CD4-positive, alpha-beta T cell (primary cell): Measurements from ENCODE around the gene PKP1. TPM values are rescaled to one million over a fixed set of nuclear protein-coding genes. Genes with fewer than 3 reads are reported as not detected.

ENCODE experiments used
- ATAC-seq: fragments of 200-7000 bp; cut with Tn5 transposase; one replicate; pipeline ENCODE4 v1.10.0; 2022; ENCODE audit warnings: mild to moderate bottlenecking; ENCODE audit not compliant: poor library complexity
- CTCF ChIA-PET: fragments of 350-600 bp; sonication (Branson Sonifier 250); formaldehyde crosslinking; loops from one replicate; lab custom pipeline; 2021; ENCODE audit warnings: antibody characterized with exemption, inconsistent platforms; lab: Charles Lee
- POLR2A ChIA-PET: fragments of 350-600 bp; sonication (Branson Sonifier 250); formaldehyde crosslinking; loops from one replicate; lab custom pipeline; 2021; ENCODE audit warnings: antibody characterized with exemption, inconsistent platforms; lab: Charles Lee
- DNase-seq, 14 experiments: peaks; one replicate each; pipeline ENCODE4 v3.0.0-alpha.2; 2013 to 2020; ENCODE audit warnings: mixed read lengths in 2 of 14
- H3K27ac ChIP-seq, 2 donors: one replicate each; pipeline versions ENCODE4 v1.5.1 to v1.7.0; 2013; ENCODE audit warnings: low read length in 2 of 2, low read depth in 1 of 2, mild to moderate bottlenecking in 1 of 2
- H3K27me3 ChIP-seq, 2 experiments: 1 replicate in 1 of 2; 2 replicates in 1 of 2; pipeline versions ENCODE4 v1.6.1 to v1.7.0; 2013; ENCODE audit warnings: low read length in 2 of 2, control low read depth in 1 of 2, mild to moderate bottlenecking in 1 of 2, moderate library complexity in 1 of 2; ENCODE audit not compliant: insufficient read depth in 2 of 2, control insufficient read depth in 1 of 2
- H3K36me3 ChIP-seq: one replicate; pipeline ENCODE4 v1.6.1; 2013; ENCODE audit warnings: low read length, control low read depth; ENCODE audit not compliant: insufficient read depth
- H3K4me1 ChIP-seq: one replicate; pipeline ENCODE4 v1.6.1; 2013; ENCODE audit warnings: low read length, control low read depth; ENCODE audit not compliant: insufficient read depth
- H3K4me3 ChIP-seq: one replicate; pipeline ENCODE4 v1.5.1; 2013; ENCODE audit warnings: mild to moderate bottlenecking, low read length, moderate library complexity
- H3K9me3 ChIP-seq, 2 experiments: 1 replicate in 1 of 2; 2 replicates in 1 of 2; pipeline versions ENCODE4 v1.6.1 to v1.7.0; 2013; ENCODE audit warnings: low read length in 2 of 2, mild to moderate bottlenecking in 2 of 2, control low read depth in 1 of 2, moderate library complexity in 1 of 2; ENCODE audit not compliant: control insufficient read depth in 1 of 2, insufficient read depth in 1 of 2
- H3K27ac Mint-ChIP-seq: one replicate; pipeline ENCODE4 v1.8.0; 2020; ENCODE audit warnings: mixed read lengths
- H3K27me3 Mint-ChIP-seq: one replicate; pipeline ENCODE4 v1.8.0; 2021; ENCODE audit warnings: mixed read lengths
- H3K36me3 Mint-ChIP-seq: one replicate; pipeline ENCODE4 v1.8.0; 2021; ENCODE audit warnings: low read depth, mixed read lengths
- H3K4me1 Mint-ChIP-seq: one replicate; pipeline ENCODE4 v1.8.0; 2021; ENCODE audit warnings: low read depth, mixed read lengths
- H3K4me3 Mint-ChIP-seq: one replicate; pipeline ENCODE4 v1.8.0; 2020; ENCODE audit warnings: mild to moderate bottlenecking, mixed read lengths
- H3K9me3 Mint-ChIP-seq: one replicate; pipeline ENCODE4 v1.8.0; 2020; ENCODE audit warnings: mixed read lengths
- CTCF ChIP-seq: fragments of 200-600 bp; IDR thresholded peaks from one replicate; pipeline ENCODE4 v1.8.0; 2022; ENCODE audit warnings: antibody characterized with exemption, mild to moderate bottlenecking
- intact Hi-C, 2 experiments: fragments of 100-400 bp; cut with DNase I in 1 of 2; cut with micrococcal nuclease in 1 of 2; formaldehyde crosslinking; loops; one replicate each; pipeline versions ENCODE4 v1.15.1 to v1.9.0; 2023 to 2025; cut with DNase I, micrococcal nuclease
- total RNA-seq, 174 experiments: library from RNA in 2 of 174; stranded (reverse) in 2 of 174; gene quantifications; one replicate each; pipeline ENCODE4 v1.2.3 and lab custom pipeline; 2021 to 2026

The PKP1 gene
- total RNA-seq, 2 experiments from 2014 or later: not detected

- ChIA-PET CTCF (no interaction called here), POLR2A (no interaction called here)
- intact Hi-C loops: no loop called here
- H3K4me3 ChIP-seq: no peak overlapping the region
- H3K36me3 ChIP-seq: no peaks in the 10 kb centered on the region
- H3K27me3 ChIP-seq: peaks cover 11 to 12% of the 10 kb centered on the region in 2 experiments
- Mint-ChIP-seq H3K4me1 (no peaks in the 10 kb centered on the region), H3K27ac (no peak overlapping the region), H3K9me3 (no peaks in the 10 kb centered on the region), H3K4me3 (no peak overlapping the region), H3K27me3 (peaks cover 37% of the 10 kb centered on the region), H3K36me3 (no peaks in the 10 kb centered on the region)
- TF ChIP-seq CTCF: no peak
- no peak overlapping the region for H3K27ac ChIP-seq
- H3K9me3 ChIP-seq: no peaks in the 10 kb centered on the region
- ATAC-seq (no peak), DNase-seq (no peak)
- H3K4me1 ChIP-seq: no peaks in the 10 kb centered on the region
Measured at GRCh38 chr1:201305815-201306214, 22.5 kb downstream of the PKP1 start.

GRCh38 chr1:201307231-201307630 is 23.9 kb downstream of the PKP1 start:
- Histone ChIP-seq H3K36me3 (no peaks in the 10 kb centered on the region), H3K9me3 (no peaks in the 10 kb centered on the region), H3K4me3 (no peak overlapping the region), H3K27me3 (peaks cover 6 to 11% of the 10 kb centered on the region in 2 experiments), H3K4me1 (no peaks in the 10 kb centered on the region), H3K27ac (no peak overlapping the region)
- CTCF ChIA-PET: no interaction called here
- H3K9me3 Mint-ChIP-seq: no peaks in the 10 kb centered on the region
- H3K36me3 Mint-ChIP-seq: no peaks in the 10 kb centered on the region
- POLR2A ChIA-PET: no interaction called here
- H3K27ac Mint-ChIP-seq: no peak overlapping the region
- DNase-seq (no peak), ATAC-seq (no peak)
- intact Hi-C loops: no loop called here
- TF ChIP-seq CTCF: no peak
- H3K4me3 Mint-ChIP-seq: no peak overlapping the region
- H3K27me3 Mint-ChIP-seq: peaks cover 39% of the 10 kb centered on the region
- H3K4me1 Mint-ChIP-seq: no peaks in the 10 kb centered on the region

DNA sequence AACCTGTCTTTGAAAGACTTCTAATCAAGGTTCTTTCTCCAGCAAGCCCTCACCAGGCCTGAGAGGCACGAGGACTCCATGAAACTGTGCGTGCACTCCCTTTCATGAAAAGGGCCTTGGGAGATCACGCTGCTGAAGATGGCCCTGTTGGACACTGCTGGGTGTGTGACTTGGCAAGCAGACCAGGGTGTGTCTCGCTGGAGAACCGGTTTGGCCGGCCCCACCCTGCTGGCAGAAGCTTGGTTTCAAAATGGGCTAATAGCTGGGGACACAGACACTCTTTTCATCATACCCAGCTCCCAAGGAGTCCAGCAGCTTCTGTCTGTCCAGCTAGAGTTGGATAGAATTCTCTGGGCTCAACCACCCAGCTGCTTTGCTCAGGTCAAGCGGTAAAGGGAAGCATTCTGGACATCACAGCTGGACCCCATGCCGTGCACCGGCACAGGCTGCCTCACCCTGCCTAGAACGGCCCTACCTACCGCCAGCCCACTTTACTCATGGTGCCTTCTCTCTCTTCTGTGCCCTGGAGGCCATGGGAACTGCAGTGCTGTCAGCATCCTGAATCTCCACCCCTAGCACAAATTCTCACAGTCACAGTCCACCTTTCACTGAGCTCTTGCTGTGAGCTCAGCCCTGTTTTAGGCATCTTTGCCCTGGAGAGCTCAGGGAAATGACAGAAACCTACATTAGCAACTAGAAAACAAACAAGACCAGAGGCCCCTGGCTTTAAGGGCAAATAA is 24.6 kb downstream of the PKP1 start:
- ChIA-PET CTCF (no interaction called here), POLR2A (no interaction called here)
- DNase-seq (no peak), ATAC-seq (no peak)
- intact Hi-C loops: no loop called here
- H3K9me3 ChIP-seq: no peaks in the 10 kb centered on the region
- Mint-ChIP-seq H3K36me3 (no peaks in the 10 kb centered on the region), H3K4me1 (no peaks in the 10 kb centered on the region), H3K4me3 (no peak overlapping the region), H3K27me3 (peaks cover 46% of the 10 kb centered on the region), H3K27ac (no peak overlapping the region), H3K9me3 (no peaks in the 10 kb centered on the region)
- TF ChIP-seq CTCF: no peak
- H3K27me3 ChIP-seq: peaks cover 6 to 11% of the 10 kb centered on the region in 2 experiments
- H3K27ac ChIP-seq: no peak overlapping the region
- no peak overlapping the region for H3K4me3 ChIP-seq
- H3K36me3 ChIP-seq: no peaks in the 10 kb centered on the region
- H3K4me1 ChIP-seq: no peaks in the 10 kb centered on the region
